Kidney (tissue), 14 donors: Measurements from ENCODE around the gene PLCH2. TPM values are rescaled to one million over a fixed set of nuclear protein-coding genes. Genes with fewer than 3 reads are reported as not detected.

Experiments used
- DNase-seq, 5 donors: peaks; one replicate each; pipeline ENCODE4 v3.0.0-alpha.2; 2013 to 2020
- FAIRE-seq: peaks from 2 replicates; lab custom pipeline; 2012; peaks lifted over from hg19 to GRCh38; lab: Jason Lieb, UNC
- H3K27ac ChIP-seq, 2 donors: one replicate each; pipeline ENCODE4 v1.7.0; 2013; ENCODE audit warnings: low read depth in 2 of 2, low read length in 2 of 2, inconsistent platforms in 1 of 2
- H3K27me3 ChIP-seq: one replicate; pipeline ENCODE4 v1.7.1; 2013; ENCODE audit warnings: low read length, inconsistent platforms; ENCODE audit not compliant: control insufficient read depth, insufficient read depth
- H3K36me3 ChIP-seq, 3 donors: one replicate each; pipeline versions ENCODE4 v1.7.0 to v1.7.1; 2013; ENCODE audit warnings: low read length in 3 of 3, control low read depth in 1 of 3, inconsistent platforms in 1 of 3; ENCODE audit not compliant: insufficient read depth in 3 of 3, control insufficient read depth in 2 of 3
- H3K4me1 ChIP-seq, 3 donors: one replicate each; pipeline versions ENCODE4 v1.7.0 to v1.7.1; 2013; ENCODE audit warnings: low read length in 3 of 3, inconsistent platforms in 1 of 3, low read depth in 1 of 3; ENCODE audit not compliant: control insufficient read depth in 2 of 3, insufficient read depth in 2 of 3
- H3K4me3 ChIP-seq, 3 donors: one replicate each; pipeline versions ENCODE4 v1.7.0 to v1.8.1; 2013; ENCODE audit warnings: low read length in 3 of 3, control low read depth in 1 of 3, inconsistent platforms in 1 of 3
- H3K9ac ChIP-seq, 3 donors: one replicate each; pipeline versions ENCODE4 v1.7.0 to v1.7.1; 2013; ENCODE audit warnings: low read length in 3 of 3, control low read depth in 1 of 3, inconsistent platforms in 1 of 3
- H3K9me3 ChIP-seq, 3 donors: one replicate each; pipeline versions ENCODE4 v1.7.0 to v1.7.1; 2013; ENCODE audit warnings: low read length in 3 of 3, control low read depth in 1 of 3, inconsistent platforms in 1 of 3; ENCODE audit not compliant: control insufficient read depth in 2 of 3, insufficient read depth in 1 of 3
- CTCF ChIP-seq: IDR thresholded peaks from 3 replicates; pipeline ENCODE4 v1.5.1; 2012; ENCODE audit warnings: mild to moderate bottlenecking, moderate library complexity, borderline replicate concordance; ENCODE audit not compliant: insufficient read depth; ENCODE audit errors: extremely low read depth
- intact Hi-C: fragments of 100-400 bp; cut with DNase I; formaldehyde crosslinking; loops from one replicate; pipeline ENCODE4 v1.11.1; 2022
- polyA plus RNA-seq: library from polyadenylated mRNA; stranded (reverse); fragments of 350-450 nt; fragmentation: Illumina TruSeq; extraction: RNeasy Lipid Tissue Mini Kit (QIAGEN cat#74804); gene quantifications from one replicate; pipeline ENCODE4 v1.2.3, GENCODE V29; 2014; ENCODE audit warnings: low read depth, low replicate concordance; ENCODE audit not compliant: insufficient read depth
- total RNA-seq: library from RNA; stranded (reverse); fragmentation: NEBNext Ultra II Directional; extraction: Animal tissue kit (Norgen Biotek cat#: 25700); gene quantifications from one replicate; pipeline ENCODE4 v1.2.1, GENCODE V29; 2021
- donor health status: control.
- donor health status: control.
- donor health status: control.
- donor health status: control.
- donor health status: control.
- donor health status: DM: yes; HTN: yes; CAD: no.
- donor health status: Normal renal cell carcinoma (clear cell type).

Gene PLCH2
- total and polyA plus RNA-seq, 2 donors from 2014 or later = 7.4 to 8.7 TPM

DNA sequence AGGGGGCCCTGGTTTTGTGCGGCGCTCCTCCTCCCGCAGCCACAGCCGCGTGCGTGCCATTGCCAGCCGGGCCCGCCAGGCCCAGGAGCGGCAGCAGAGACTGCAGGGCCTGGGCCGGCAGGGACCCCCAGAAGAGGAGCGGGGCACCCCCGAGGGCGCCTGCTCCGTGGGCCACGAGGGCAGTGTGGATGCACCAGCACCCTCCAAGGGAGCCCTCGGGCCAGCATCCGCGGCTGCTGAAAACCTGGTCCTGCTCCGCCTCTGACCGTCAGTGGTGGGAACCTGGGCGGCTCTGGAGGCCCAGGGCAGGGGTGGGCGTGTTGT lies 28.8 kb downstream of the PLCH2 start:
- no peak overlapping the region for H3K9ac ChIP-seq
- H3K36me3 ChIP-seq = peaks cover 0 to 5% (median 0%) of the 10 kb centered on the region in 3 donors
- DNase-seq (no peak), FAIRE-seq (no peak)
- H3K4me3 ChIP-seq = no peak overlapping the region
- H3K27ac ChIP-seq = no peak overlapping the region
- intact Hi-C loops = no loop called here
- no peak for TF ChIP-seq CTCF
- H3K9me3 ChIP-seq = no peaks in the 10 kb centered on the region
- H3K27me3 ChIP-seq = peaks cover 4% of the 10 kb centered on the region
- no peaks in the 10 kb centered on the region for H3K4me1 ChIP-seq

- no peak for FAIRE-seq
- no peak overlapping the region for H3K9ac ChIP-seq
- H3K9me3 ChIP-seq = no peaks in the 10 kb centered on the region
- H3K4me1 ChIP-seq = no peaks in the 10 kb centered on the region
- DNase-seq = no peak
- intact Hi-C loops = no loop called here
- H3K36me3 ChIP-seq = peaks cover 0 to 6% (median 0%) of the 10 kb centered on the region in 3 donors
- H3K4me3 ChIP-seq = no peak overlapping the region
- no peak for TF ChIP-seq CTCF
- no peak overlapping the region for H3K27ac ChIP-seq
- peaks cover 4% of the 10 kb centered on the region for H3K27me3 ChIP-seq
Observed at GRCh38 chr1:2505461-2505994, 29.4 kb downstream of the PLCH2 start.

DNA sequence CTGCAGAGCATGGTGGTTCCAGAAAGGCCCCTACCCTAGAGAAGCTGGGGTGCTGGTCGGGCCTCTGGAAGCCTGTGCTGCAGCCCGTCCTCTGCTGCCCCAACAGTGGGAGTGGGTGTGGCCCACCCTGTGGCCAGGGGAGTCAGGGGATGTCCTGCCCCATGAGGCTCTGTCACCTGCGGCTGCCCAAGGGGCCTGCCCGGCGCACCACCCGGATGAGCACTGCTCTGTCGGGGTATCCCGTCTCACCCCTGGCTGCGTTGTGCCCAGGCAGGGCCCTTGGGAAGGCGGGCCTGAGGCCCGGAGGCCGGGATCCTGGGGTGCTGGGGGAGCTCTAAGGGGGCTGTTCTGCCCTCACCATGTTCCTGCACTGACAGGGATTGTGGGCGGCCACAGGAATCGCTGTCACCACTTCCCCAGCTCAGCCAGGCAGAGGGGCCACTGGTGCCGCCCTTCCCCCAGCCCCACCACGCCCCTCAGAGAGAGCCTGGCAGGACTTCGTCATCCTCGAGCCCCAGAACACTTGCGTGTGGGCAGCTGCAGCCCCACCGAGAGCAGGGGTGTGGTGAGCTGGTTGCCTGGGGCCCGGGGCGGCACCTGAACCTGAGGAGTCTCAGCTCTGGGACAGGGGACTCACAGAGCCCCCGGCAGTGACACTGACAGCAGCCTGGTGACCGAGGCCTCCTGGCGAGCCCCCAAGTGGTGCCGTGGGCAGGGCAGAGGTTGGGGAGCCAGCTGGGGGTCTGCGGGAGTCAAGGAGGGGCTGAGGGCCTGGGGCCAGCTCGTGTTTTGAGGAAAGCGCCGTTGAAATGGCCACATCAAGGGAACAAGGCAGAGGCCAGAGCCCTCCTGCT lies 30.1 kb downstream of the PLCH2 start:
- Histone ChIP-seq H3K4me3 (no peak overlapping the region), H3K36me3 (peaks cover 0 to 10% (median 0%) of the 10 kb centered on the region in 3 donors), H3K27ac (no peak overlapping the region), H3K9me3 (no peaks in the 10 kb centered on the region), H3K4me1 (no peaks in the 10 kb centered on the region), H3K9ac (no peak overlapping the region), H3K27me3 (peaks cover 4% of the 10 kb centered on the region)
- intact Hi-C loops = no loop called here
- TF ChIP-seq CTCF = no peak
- FAIRE-seq (no peak), DNase-seq (no peak)
